NCI-H2171 (cell line): ENCODE data around the gene CARS1.

Experiments used
- DNase-seq: peaks from one replicate; lab custom pipeline; 2025; lab: John Stamatoyannopoulos, UW

Gene CARS1

GRCh38 chr11:3037945-3038271 lies 19.3 kb downstream of the CARS1 start:
- no peak for DNase-seq

DNA sequence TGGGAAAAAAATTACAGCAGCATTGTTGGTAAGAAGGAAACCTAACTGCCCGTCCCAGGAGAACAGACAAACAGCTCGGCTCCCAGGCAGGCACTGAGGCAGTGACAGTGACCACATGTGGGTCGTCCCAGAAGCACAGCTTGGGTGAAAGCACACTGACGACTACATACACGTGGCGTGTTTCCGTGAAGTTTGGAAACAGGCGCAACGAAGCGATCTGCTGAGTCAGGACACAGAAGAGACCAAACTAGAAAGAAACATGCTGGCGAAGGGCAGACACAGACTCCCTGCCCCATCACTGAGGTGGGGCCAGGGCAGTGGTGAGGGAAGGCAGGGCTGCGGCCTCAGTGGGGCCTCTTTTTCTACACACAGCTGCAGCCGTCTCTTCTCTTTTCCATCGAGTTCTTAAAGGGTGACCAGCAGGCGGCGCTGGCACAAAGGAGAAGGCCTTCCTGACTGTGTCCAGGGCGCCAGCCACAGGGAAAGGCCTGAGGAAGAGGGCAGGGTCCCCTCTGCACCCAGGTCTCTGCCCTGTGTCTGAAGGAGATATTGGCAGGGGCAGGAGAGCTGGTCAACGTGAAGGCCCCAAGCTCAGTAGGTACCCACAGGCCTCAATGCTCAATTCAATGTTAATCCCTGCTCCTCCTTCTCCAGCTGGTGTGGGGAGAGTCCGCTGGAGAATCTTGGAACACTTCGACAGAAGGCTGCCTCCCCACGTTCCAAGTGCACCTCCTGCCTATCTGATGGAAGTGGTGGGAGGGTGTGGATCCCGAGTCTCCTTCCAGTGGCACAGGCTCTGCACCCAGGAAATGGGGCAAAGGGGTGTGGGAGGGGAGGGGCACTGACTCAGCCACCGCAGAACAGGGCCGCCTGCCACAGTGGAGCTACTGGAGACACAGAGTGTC lies 19.9 kb downstream of the CARS1 start:
- DNase-seq = no peak

DNA sequence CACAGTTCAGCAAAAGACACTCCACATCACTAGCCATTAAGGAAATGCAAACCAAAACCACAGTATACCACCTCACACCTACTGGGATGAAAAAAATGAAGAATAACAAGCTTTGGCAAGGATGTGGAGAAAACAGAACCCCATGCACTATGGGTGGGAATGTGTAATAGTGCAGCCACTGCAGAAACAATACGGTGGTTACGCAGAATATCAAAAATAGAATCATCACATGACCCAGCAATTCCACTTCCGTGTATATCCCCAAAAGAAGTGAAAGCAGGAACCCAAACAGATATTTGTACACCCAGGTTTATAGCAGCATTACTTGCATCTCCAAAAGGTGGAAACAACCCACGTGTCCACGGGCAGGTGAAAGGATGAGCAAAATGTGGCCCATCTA lies 20.8 kb downstream of the CARS1 start:
- no peak for DNase-seq

DNA sequence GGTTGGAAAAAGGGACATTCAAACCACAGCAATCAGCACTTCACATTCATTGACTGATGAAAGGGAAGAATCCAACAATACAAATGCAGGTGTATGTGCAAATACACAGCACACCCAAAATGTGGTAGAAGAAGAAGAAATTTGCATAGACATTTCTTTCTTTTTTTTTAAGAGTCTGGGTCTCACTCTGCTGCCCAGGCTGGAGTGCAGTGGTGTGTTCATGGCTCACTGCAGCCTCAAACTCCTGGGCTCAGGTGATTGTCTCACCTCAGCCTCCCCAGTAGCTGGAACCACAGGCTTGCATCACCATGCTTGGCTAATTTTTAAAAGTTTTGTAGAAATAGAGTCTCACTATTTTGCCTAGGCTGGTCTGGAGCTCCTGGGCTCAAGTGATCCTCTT lies 21.9 kb downstream of the CARS1 start:
- no peak for DNase-seq

GRCh38 chr11:3030289-3031070 lies 26.7 kb downstream of the CARS1 start:
- DNase-seq = no peak

- DNase-seq = no peak
These were observed 28.4 kb downstream of the CARS1 start for GRCh38 chr11:3028813-3029212.

- no peak for DNase-seq
These were observed 30.4 kb downstream of the CARS1 start for GRCh38 chr11:3026803-3027202.

- no peak for DNase-seq
These were observed 34.2 kb downstream of the CARS1 start for GRCh38 chr11:3022982-3023381.

DNA sequence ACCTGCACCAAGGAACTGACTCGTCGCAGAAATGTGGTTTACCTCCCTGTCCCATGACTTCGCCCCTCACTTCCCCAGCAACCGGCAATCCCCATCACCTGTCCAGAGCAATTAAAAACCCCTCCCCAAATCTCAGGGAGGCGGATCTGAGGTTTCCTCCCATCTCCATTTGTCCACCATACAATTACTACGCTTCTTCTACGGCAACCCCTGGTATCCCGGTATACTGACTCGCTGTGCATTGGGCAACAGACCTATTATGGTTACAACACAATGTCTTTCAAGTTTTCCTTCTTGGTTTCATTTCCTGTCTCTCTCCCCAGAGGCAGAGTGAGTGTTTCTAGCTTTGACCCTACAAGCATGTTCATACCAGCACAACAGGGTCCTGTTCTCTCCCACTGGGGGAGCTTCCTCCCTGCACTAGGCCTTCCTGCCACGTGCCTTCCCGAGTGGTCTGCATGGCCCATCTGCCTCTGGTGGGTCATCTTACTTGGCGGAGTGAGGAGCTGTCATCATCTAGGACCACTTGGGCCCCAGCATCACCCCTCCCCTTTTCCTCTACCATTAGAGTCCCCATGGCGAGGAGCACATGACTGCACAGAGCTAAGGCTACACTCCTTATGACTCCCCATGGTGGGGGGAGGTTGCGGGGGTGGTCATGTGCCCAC lies 34.8 kb downstream of the CARS1 start:
- no peak for DNase-seq

GRCh38 chr11:3021125-3021524 lies 36.1 kb downstream of the CARS1 start:
- no peak for DNase-seq

- no peak for DNase-seq
These were observed 37.2 kb downstream of the CARS1 start for GRCh38 chr11:3020011-3020410.

GRCh38 chr11:3018596-3018995 lies 38.6 kb downstream of the CARS1 start:
- DNase-seq = no peak

DNA sequence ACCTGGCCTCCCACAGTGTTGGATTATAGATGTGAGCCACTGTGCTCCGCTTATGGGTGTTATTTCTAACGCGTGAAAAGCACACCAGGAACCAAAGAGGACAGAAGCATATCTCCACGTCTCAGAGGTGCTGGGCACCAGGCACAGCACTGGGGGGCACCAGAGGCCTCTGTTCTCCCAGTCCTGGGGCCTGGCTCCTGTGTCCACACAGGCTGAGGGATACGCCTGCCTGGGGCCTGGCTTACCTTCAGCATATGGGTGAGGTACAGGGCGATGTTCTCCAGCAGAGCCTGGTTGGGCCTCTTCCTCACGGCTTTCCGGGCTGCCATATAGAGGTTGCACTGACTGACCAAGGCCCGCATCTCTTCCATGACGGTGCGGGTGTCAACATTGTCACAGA lies 40.4 kb downstream of the CARS1 start:
- no peak for DNase-seq

DNA sequence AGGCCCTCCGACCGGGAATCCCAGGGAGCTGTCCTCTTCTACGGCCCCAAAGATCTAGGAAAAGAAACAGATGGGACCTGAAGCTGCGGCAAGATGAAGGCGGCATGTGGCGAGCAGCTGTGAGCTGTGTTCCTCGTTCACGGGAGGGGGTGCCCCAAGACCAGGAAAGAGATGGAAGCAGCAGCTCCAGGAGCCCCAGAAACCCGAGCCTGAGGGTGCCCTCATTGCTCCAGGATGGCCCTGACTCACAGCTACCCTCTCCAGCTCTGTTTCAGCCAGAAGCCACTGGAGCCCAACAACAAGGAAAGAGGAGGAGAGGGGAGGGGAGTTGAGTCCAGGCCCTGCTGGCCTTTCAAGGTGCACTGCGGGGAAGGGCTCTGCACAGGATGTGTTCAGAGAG lies 41.4 kb downstream of the CARS1 start:
- no peak for DNase-seq

DNA sequence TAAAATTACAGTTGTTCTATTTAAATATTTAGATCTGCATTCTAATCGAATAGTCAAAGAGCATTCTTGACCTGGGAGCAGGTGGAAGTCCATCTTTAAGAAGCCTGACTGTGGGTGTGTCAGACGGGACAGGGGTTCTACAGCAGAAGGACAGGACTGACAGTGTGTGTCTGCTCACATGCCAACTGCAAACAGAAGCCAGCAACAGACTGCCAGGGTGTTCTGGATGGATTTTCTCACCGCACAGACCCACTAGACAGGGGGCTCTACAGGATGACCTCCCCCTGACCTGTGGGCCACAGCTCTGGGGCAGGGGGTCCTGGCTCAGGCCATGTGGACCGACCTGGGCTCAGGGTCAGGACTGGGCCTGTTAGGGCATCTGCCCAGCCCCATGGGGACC lies 42.3 kb downstream of the CARS1 start:
- no peak for DNase-seq

GRCh38 chr11:3014057-3014938 lies 42.9 kb downstream of the CARS1 start:
- DNase-seq = no peak

- no peak for DNase-seq
These were observed 45.0 kb downstream of the CARS1 start for GRCh38 chr11:3011891-3012885.

GRCh38 chr11:3010521-3011275 lies 46.5 kb downstream of the CARS1 start:
- DNase-seq = no peak

GRCh38 chr11:3010004-3010403 lies 47.2 kb downstream of the CARS1 start:
- no peak for DNase-seq

DNA sequence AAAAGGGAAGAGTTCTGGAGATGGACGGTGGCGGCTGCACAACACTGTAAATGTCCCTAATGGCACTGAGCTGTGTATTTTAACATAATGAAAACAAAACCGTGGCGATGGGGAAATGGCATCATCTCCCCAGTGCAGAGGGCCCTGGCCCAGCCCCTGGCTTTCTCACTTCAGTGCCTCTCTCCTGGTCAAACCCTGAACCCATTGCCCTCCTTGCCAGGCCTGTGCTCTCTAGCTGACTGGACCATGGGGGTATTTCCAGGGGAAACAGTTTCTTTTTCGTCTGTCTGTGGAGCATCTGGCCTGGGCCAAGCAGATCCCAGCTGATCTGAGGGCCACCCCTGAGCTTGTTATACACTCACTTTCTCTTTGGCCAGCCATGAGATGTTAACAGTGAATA lies 47.7 kb downstream of the CARS1 start:
- no peak for DNase-seq
